ENCODE results near the gene CENPVL3. TPM values are rescaled to one million over a fixed set of nuclear protein-coding genes. Genes with fewer than 3 reads are reported as not detected.

CENPVL3 gene
- 0.13 to 0.18 TPM (median 0.14 TPM) in 5 replicates for total RNA-seq (2022; extraction: Qiagen RNA extraction)

GRCh38 chrX:51618241-51619155 lies at the start of gene CENPVL3:
Gene CENPVL3, minus strand, starts transcription at chrX:51618912. Its CDS starts 39 bp downstream, at chrX:51618873.

Other genes starting within 250 kb of the CENPVL3 start
- gene NUDT11, start 122.3 kb downstream of the CENPVL3 start, total RNA-seq (2022; extraction: Qiagen RNA extraction), result 2.6 to 3.1 TPM (median 2.7 TPM) in 5 replicates
- gene CENPVL2, start 63.9 kb upstream of the CENPVL3 start, total RNA-seq (2022; extraction: Qiagen RNA extraction), result not detected in 5 replicates
- gene CENPVL1, start 91.6 kb upstream of the CENPVL3 start, total RNA-seq (2022; extraction: Qiagen RNA extraction), result not detected in 5 replicates
- 7.8 to 10.2 TPM (median 8.7 TPM) in 5 replicates for gene GSPT2, start 124.5 kb upstream of the CENPVL3 start, total RNA-seq (2022; extraction: Qiagen RNA extraction)

Data from A549 treated with Hydrocortisone at 1 μM for 4 hours (cell line).